ENCODE data around the gene SCO2.

DNA sequence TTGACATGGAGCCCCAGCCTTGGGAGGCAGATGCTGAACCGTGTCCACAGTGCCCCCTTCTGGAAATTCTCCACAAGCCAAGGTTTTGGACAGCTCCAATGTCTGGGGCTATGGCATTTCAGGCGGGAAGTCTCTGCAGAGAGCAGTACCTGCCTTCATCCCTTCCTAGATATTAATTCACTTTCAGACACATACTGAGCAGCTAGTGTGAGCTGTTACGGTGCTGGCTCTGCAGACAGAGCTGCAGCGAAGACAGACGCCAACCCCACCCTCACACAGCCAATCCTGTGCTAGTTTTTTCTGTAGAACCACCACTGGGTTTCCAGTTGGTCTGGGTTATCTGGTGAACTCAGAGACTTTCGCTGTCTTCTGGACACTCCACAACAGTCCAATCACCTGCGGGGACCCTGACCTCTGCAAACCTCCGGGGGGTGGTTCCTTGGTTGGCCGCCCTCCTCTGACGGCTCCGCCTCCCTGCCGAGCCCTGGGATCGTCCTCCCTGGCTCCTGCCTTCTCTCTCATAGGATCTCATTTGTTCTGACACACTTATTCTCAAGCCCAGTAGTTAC lies 27.0 kb downstream of the SCO2 start:
- TF ChIP-seq, protein P1, sequence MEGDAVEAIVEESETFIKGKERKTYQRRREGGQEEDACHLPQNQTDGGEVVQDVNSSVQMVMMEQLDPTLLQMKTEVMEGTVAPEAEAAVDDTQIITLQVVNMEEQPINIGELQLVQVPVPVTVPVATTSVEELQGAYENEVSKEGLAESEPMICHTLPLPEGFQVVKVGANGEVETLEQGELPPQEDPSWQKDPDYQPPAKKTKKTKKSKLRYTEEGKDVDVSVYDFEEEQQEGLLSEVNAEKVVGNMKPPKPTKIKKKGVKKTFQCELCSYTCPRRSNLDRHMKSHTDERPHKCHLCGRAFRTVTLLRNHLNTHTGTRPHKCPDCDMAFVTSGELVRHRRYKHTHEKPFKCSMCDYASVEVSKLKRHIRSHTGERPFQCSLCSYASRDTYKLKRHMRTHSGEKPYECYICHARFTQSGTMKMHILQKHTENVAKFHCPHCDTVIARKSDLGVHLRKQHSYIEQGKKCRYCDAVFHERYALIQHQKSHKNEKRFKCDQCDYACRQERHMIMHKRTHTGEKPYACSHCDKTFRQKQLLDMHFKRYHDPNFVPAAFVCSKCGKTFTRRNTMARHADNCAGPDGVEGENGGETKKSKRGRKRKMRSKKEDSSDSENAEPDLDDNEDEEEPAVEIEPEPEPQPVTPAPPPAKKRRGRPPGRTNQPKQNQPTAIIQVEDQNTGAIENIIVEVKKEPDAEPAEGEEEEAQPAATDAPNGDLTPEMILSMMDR (IDR thresholded peaks at IDR 0.05), result peak; percentile 34 to 69 (median 55)
- no peak for TF ChIP-seq POLR2A (IDR thresholded peaks at IDR 0.05)

All from heart left ventricle (tissue), 13 donors.